Measurements from ENCODE around the gene PFN3. TPM values are rescaled to one million over a fixed set of nuclear protein-coding genes. Genes with fewer than 3 reads are reported as not detected.

PFN3 gene
- total and polyA plus RNA-seq, 2 of the 4 experiments (the other 2 are of a cell fraction): not detected

DNA sequence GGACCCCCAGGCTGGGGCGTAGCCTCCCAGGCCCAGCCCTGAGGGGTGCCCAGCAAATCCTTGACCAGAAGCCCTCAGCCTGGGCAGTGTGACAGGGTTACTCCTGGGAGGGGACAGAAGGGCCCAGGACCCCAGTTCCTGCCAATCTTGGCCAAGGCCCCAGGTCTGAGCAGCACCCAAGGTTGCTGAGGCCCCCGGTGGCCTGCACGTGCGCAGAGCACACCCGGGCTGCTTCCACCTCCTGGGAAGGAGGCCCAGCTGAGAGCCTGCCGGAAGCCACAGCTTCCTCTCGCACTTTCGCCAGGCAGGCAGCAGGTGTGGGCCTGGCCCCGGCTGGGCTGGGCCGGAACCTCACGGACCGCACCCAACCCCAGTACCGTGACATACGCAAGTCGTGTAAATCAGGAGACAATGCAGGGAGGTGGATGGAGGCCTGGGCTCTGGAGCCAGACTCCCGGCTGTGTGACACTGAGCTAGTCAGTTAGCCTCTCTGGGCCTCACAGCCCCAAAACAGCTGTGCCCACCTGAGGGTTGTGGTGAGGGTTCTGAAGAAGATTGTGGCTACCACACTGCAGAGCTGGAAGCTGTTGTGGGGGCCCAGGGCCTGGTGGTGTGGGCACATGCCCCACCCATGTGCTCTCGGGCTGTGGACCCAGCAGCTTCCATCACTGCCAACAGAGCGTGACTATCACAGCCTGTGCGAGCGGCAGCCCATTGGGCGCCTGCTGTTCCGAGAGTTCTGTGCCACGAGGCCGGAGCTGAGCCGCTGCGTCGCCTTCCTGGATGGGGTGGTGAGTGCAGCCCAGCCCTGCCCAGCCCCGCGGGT lies 31.1 kb upstream of the PFN3 start:
- 90% methylated on average over 12 of the region's 29 CpGs; no CpG with 5 or more reads in 1 of the 2 experiments for WGBS, 2 experiments (ENCODE audit: extremely low coverage in 2 of 2, insufficient read length in 1 of 2)

More for the DNA sequence above, 31.1 kb upstream of the PFN3 start:
- Histone ChIP-seq H3K18ac (ENCODE audit: low read depth, low read length) (no peak overlapping the region), H3K27me3 (ENCODE audit: control insufficient read depth, insufficient read depth, low read length) (no peaks in the 10 kb centered on the region), H3K4me1 (ENCODE audit: control insufficient read depth, insufficient read depth, low read length) (peaks cover 10% of the 10 kb centered on the region), H3K23ac (ENCODE audit: low read depth, low read length) (no peak overlapping the region), H3K56ac (ENCODE audit: extremely low read depth, insufficient read depth, low read length) (no peak overlapping the region), H3K4ac (ENCODE audit: low read depth, low read length) (no peak overlapping the region), H2BK120ac (ENCODE audit: low read depth, low read length) (no peak overlapping the region), H4K5ac (ENCODE audit: low read depth, low read length) (no peak overlapping the region), H3K36me3 (ENCODE audit: control insufficient read depth, insufficient read depth, low read length) (peaks cover 41% of the 10 kb centered on the region), H2AFZ (replicated peaks; ENCODE audit: low read length, poor library complexity) (peak overlapping the region; percentile 21), H2AK9ac (replicated peaks; ENCODE audit: low read depth, low read length, poor library complexity) (no peak overlapping the region), H3K14ac (replicated peaks; ENCODE audit: low read depth, low read length) (no peak overlapping the region), H4K91ac (ENCODE audit: insufficient read depth, low read depth, low read length) (no peak overlapping the region), H3K79me1 (ENCODE audit: low read depth in 1 of 2, low read length in 2 of 2) (peaks cover 13 to 44% of the 10 kb centered on the region in 2 experiments), H2BK20ac (ENCODE audit: low read depth, low read length) (no peak overlapping the region), H4K8ac (ENCODE audit: low read depth in 2 of 2, low read length in 2 of 2) (no peak overlapping the region), H3K4me2 (ENCODE audit: low read depth, low read length) (no peak overlapping the region), H4K20me1 (ENCODE audit: insufficient read depth, low read length) (peaks cover 29% of the 10 kb centered on the region), H3K27ac (ENCODE audit: insufficient read depth, low read length) (no peak overlapping the region), H2BK15ac (ENCODE audit: low read depth, low read length) (no peak overlapping the region), H2AK5ac (ENCODE audit: low read depth, low read length) (no peak overlapping the region), H3K4me3 (ENCODE audit: insufficient read depth, low read depth, low read length) (no peak overlapping the region), H3K9ac (ENCODE audit: low read depth, low read length) (no peak overlapping the region), H3K9me3 (ENCODE audit: control insufficient read depth, insufficient read depth, low read length) (no peaks in the 10 kb centered on the region), H2BK5ac (ENCODE audit: low read depth, low read length, poor library complexity, severe bottlenecking) (no peak overlapping the region), H3K9me1 (ENCODE audit: insufficient read depth, low read length) (peaks cover 6% of the 10 kb centered on the region; the same call in 1 of the 2 replicates)
- in situ Hi-C loops (cut with MboI; ENCODE audit: low sequenced_read_pairs) (no loop called here), intact Hi-C loops (cut with micrococcal nuclease) (no loop called here), dilution Hi-C loops (cut with HindIII; ENCODE audit: low sequenced_read_pairs, unreplicated experiment) (no loop called here)
- DNase-seq: no peak
- no peak for ATAC-seq (ENCODE audit: low read depth)
- no TSS peak for BruUV-seq (replicated peaks)
- TF ChIP-seq BHLHE40 (IDR thresholded peaks at IDR 0.05; ENCODE audit: low read depth, low read length) (no peak), CHD1 (IDR thresholded peaks at IDR 0.05; ENCODE audit: low read depth, low read length) (no peak), CEBPB (IDR thresholded peaks at IDR 0.05; ENCODE audit: low read depth, low read length) (no peak), FOS (IDR thresholded peaks at IDR 0.05; ENCODE audit: low read depth, low read length) (no peak), MXI1 (IDR thresholded peaks at IDR 0.05; ENCODE audit: borderline replicate concordance, low read depth, low read length) (no peak), RCOR1 (IDR thresholded peaks at IDR 0.05; ENCODE audit: insufficient replicate concordance, low read length) (no peak), NFE2L2 (IDR thresholded peaks at IDR 0.05; ENCODE audit: low read depth, low read length) (no peak), POLR2A (IDR thresholded peaks at IDR 0.05; ENCODE audit: low read depth, low read length) (no peak), RFX5 (IDR thresholded peaks at IDR 0.05; ENCODE audit: low read depth, low read length) (no peak), SMC3 (IDR thresholded peaks at IDR 0.05; ENCODE audit: low read depth, low read length) (no peak), MAZ (IDR thresholded peaks at IDR 0.05; ENCODE audit: borderline replicate concordance, low read depth, low read length) (no peak)
- TF ChIP-seq, protein P1, sequence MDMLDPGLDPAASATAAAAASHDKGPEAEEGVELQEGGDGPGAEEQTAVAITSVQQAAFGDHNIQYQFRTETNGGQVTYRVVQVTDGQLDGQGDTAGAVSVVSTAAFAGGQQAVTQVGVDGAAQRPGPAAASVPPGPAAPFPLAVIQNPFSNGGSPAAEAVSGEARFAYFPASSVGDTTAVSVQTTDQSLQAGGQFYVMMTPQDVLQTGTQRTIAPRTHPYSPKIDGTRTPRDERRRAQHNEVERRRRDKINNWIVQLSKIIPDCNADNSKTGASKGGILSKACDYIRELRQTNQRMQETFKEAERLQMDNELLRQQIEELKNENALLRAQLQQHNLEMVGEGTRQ (IDR thresholded peaks at IDR 0.05; ENCODE audit: low read depth, low read length): no peak
- TF ChIP-seq, protein P2, sequence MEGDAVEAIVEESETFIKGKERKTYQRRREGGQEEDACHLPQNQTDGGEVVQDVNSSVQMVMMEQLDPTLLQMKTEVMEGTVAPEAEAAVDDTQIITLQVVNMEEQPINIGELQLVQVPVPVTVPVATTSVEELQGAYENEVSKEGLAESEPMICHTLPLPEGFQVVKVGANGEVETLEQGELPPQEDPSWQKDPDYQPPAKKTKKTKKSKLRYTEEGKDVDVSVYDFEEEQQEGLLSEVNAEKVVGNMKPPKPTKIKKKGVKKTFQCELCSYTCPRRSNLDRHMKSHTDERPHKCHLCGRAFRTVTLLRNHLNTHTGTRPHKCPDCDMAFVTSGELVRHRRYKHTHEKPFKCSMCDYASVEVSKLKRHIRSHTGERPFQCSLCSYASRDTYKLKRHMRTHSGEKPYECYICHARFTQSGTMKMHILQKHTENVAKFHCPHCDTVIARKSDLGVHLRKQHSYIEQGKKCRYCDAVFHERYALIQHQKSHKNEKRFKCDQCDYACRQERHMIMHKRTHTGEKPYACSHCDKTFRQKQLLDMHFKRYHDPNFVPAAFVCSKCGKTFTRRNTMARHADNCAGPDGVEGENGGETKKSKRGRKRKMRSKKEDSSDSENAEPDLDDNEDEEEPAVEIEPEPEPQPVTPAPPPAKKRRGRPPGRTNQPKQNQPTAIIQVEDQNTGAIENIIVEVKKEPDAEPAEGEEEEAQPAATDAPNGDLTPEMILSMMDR (conservative IDR thresholded peaks at IDR 0.05; ENCODE audit: low read depth, low read length): no peak
- TF ChIP-seq, protein P3, sequence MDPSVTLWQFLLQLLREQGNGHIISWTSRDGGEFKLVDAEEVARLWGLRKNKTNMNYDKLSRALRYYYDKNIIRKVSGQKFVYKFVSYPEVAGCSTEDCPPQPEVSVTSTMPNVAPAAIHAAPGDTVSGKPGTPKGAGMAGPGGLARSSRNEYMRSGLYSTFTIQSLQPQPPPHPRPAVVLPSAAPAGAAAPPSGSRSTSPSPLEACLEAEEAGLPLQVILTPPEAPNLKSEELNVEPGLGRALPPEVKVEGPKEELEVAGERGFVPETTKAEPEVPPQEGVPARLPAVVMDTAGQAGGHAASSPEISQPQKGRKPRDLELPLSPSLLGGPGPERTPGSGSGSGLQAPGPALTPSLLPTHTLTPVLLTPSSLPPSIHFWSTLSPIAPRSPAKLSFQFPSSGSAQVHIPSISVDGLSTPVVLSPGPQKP (IDR thresholded peaks at IDR 0.05; ENCODE audit: borderline replicate concordance, low read depth, low read length): no peak
- CTCF ChIA-PET: no interaction called here
- POLR2A ChIA-PET (ENCODE audit: unreplicated experiment): no interaction called here

Data from IMR-90 (cell line).